Endothelial cell of umbilical vein (primary cell): Measurements from ENCODE around the gene CHL1. TPM values are rescaled to one million over a fixed set of nuclear protein-coding genes. Genes with fewer than 3 reads are reported as not detected.

Experiments used
- BruUV-seq: library from RNA; stranded (reverse); fragments of 400-500 nt; replicated peaks from 2 replicates; lab custom pipeline; 2021; lab: Mats Ljungman, UMichigan
- CTCF ChIA-PET: fragments of 300-600, 350-600 bp; sonication (Branson Sonifier 250); formaldehyde crosslinking; loops from one replicate; lab custom pipeline; 2021; ENCODE audit warnings: antibody characterized with exemption, inconsistent platforms; lab: Charles Lee
- POLR2A ChIA-PET: fragments of 300-600, 350-600 bp; sonication (Branson Sonifier 250); formaldehyde crosslinking; loops from one replicate; lab custom pipeline; 2021; ENCODE audit warnings: antibody characterized with exemption, inconsistent platforms; lab: Charles Lee
- DNase-seq: peaks from one replicate; pipeline ENCODE4 v3.0.0-alpha.2; 2011; ENCODE audit warnings: low read depth, low spot score
- FAIRE-seq: peaks from 2 replicates; lab custom pipeline; 2011; peaks lifted over from hg19 to GRCh38; lab: Jason Lieb, UNC
- H2AFZ ChIP-seq: 2 replicates; pipeline ENCODE4 v1.6.0; 2012; ENCODE audit warnings: low read depth, low read length, control low read depth, inconsistent platforms
- H3K27ac ChIP-seq: 2 replicates; pipeline ENCODE4 v1.5.1; 2011; ENCODE audit warnings: low read depth, mild to moderate bottlenecking, control low read depth, low read length, moderate library complexity; ENCODE audit not compliant: insufficient read depth
- H3K27me3 ChIP-seq, 2 experiments: 2 replicates each; pipeline versions ENCODE4 v1.6.0 to v1.6.1; 2011; ENCODE audit warnings: low read length in 2 of 2, mixed read lengths in 1 of 2; ENCODE audit not compliant: control insufficient read depth in 2 of 2, insufficient read depth in 2 of 2
- H3K36me3 ChIP-seq, 2 experiments: 2 replicates in 1 of 2; 3 replicates in 1 of 2; pipeline ENCODE4 v1.5.1; 2011; ENCODE audit warnings: low read length in 2 of 2, mild to moderate bottlenecking in 1 of 2, moderate library complexity in 1 of 2; ENCODE audit not compliant: control insufficient read depth in 2 of 2, insufficient read depth in 2 of 2; ENCODE audit errors: extremely low read depth in 1 of 2
- H3K4me1 ChIP-seq: 3 replicates; pipeline ENCODE4 v1.5.1; 2011; ENCODE audit warnings: mild to moderate bottlenecking, low read length; ENCODE audit not compliant: control insufficient read depth, insufficient read depth; ENCODE audit errors: extremely low read depth
- H3K4me2 ChIP-seq: 2 replicates; pipeline ENCODE4 v1.6.1; 2011; ENCODE audit warnings: low read length, control low read depth, mixed read lengths; ENCODE audit not compliant: insufficient read depth
- H3K4me3 ChIP-seq, 3 experiments: fragments of 200-600 bp in 1 of 3; sonication (generic), shearing (Covaris generic) in 1 of 3; replicated peaks in 1 of 3; 2 replicates each; pipeline ENCODE4 v1.5.1; 2011 to 2016; ENCODE audit warnings: control low read depth in 3 of 3, low read length in 3 of 3, mild to moderate bottlenecking in 2 of 3, inconsistent platforms in 1 of 3, low read depth in 1 of 3, moderate library complexity in 1 of 3; ENCODE audit not compliant: insufficient read depth in 1 of 3
- H3K79me2 ChIP-seq: 2 replicates; pipeline ENCODE4 v1.6.0; 2012; ENCODE audit warnings: low read length, inconsistent platforms; ENCODE audit not compliant: control insufficient read depth, insufficient read depth
- H3K9ac ChIP-seq: replicated peaks from 2 replicates; pipeline ENCODE3; 2011; ENCODE audit warnings: low read length, control low read depth; ENCODE audit not compliant: insufficient read depth; ENCODE audit errors: extremely low read depth
- H3K9me1 ChIP-seq: replicated peaks from 3 replicates; pipeline ENCODE4 v1.6.0; 2011; ENCODE audit warnings: mild to moderate bottlenecking, low read length; ENCODE audit not compliant: control insufficient read depth, insufficient read depth; ENCODE audit errors: extremely low read depth
- H3K9me3 ChIP-seq: replicated peaks from 2 replicates; pipeline ENCODE4 v1.5.1; 2012; ENCODE audit warnings: low read length, inconsistent platforms; ENCODE audit not compliant: control insufficient read depth, insufficient read depth
- H4K20me1 ChIP-seq: replicated peaks from 2 replicates; pipeline ENCODE3; 2011; ENCODE audit warnings: mild to moderate bottlenecking, low read length; ENCODE audit not compliant: control insufficient read depth, insufficient read depth; ENCODE audit errors: extremely low read depth
- CTCF ChIP-seq, 2 donors: IDR thresholded peaks; 1 replicate in 1 of 2; 2 replicates in 1 of 2; pipeline ENCODE4 v1.5.1; 2011; ENCODE audit warnings: low read length in 2 of 2, mild to moderate bottlenecking in 2 of 2, moderate library complexity in 2 of 2, control low read depth in 1 of 2, inconsistent platforms in 1 of 2, low read depth in 1 of 2; ENCODE audit not compliant: insufficient read depth in 1 of 2; ENCODE audit errors: extremely low read depth in 1 of 2
- EZH2 ChIP-seq: IDR thresholded peaks from 2 replicates; pipeline ENCODE4 v1.6.1; 2012; ENCODE audit warnings: borderline replicate concordance, low read depth, mild to moderate bottlenecking, moderate library complexity, low read length, inconsistent platforms; ENCODE audit not compliant: severe bottlenecking
- FOS ChIP-seq: IDR thresholded peaks from 2 replicates; pipeline ENCODE4 v1.6.1; 2011; ENCODE audit warnings: mild to moderate bottlenecking, low read length, moderate library complexity, borderline replicate concordance; ENCODE audit not compliant: insufficient read depth
- GATA2 ChIP-seq: IDR thresholded peaks from 2 replicates; pipeline ENCODE4 v1.7.0; 2011; ENCODE audit warnings: low read depth, mild to moderate bottlenecking, moderate library complexity, mixed read lengths, low read length; ENCODE audit not compliant: insufficient read length, insufficient read depth
- JUN ChIP-seq: IDR thresholded peaks from 2 replicates; pipeline ENCODE4 v1.6.1; 2011; ENCODE audit warnings: borderline replicate concordance, low read depth; ENCODE audit not compliant: insufficient read length, insufficient read depth
- MYC ChIP-seq: IDR thresholded peaks from one replicate; pipeline ENCODE4 v1.6.1; 2011; ENCODE audit warnings: mild to moderate bottlenecking, low read depth, low read length
- POLR2A ChIP-seq: IDR thresholded peaks from 2 replicates; pipeline ENCODE4 v1.6.1; 2012; ENCODE audit warnings: low read depth, mild to moderate bottlenecking, control low read depth, low read length
- POLR2AphosphoS5 ChIP-seq: IDR thresholded peaks from 2 replicates; pipeline ENCODE4 v1.6.1; 2012; ENCODE audit warnings: low read depth, mild to moderate bottlenecking, control low read depth, low read length, moderate library complexity; ENCODE audit not compliant: insufficient read depth
- dilution Hi-C: fragments of 300-500 bp; cut with MboI; formaldehyde crosslinking; loops from one replicate; pipeline ENCODE4 v1.15.0; 2019; ENCODE audit warnings: low sequenced_read_pairs; ENCODE audit not compliant: extremely low pct_ligation_motif_present
- intact Hi-C: fragments of 100-400 bp; cut with micrococcal nuclease; formaldehyde crosslinking; loops from one replicate; pipeline ENCODE4 v1.10.0; 2022
- polyA plus RNA-seq, 4 experiments: library from polyadenylated mRNA; depleted of rRNA in 3 of 4; stranded (reverse) in 3 of 4; unstranded in 1 of 4; fragments of >200 nt; gene quantifications; 2 replicates each; pipeline versions ENCODE4 v1.2.1 to v1.2.3, GENCODE V29; 2011 to 2012; ENCODE audit warnings: missing spikeins in 1 of 4
- total RNA-seq: library from RNA; stranded (reverse); gene quantifications from 2 replicates; pipeline ENCODE4 v1.2.3, GENCODE V29; 2021

Gene CHL1
- total and polyA plus RNA-seq, 2 donors (not counting 3 experiments of a cell fraction or from before 2014, with no cell fraction given), result not detected

GRCh38 chr3:353191-353739, 156.7 kb downstream of the CHL1 start:
- no peak overlapping the region for H3K4me3 ChIP-seq
- H3K4me2 ChIP-seq, result no peak overlapping the region
- no peak for DNase-seq
- FAIRE-seq, result no peak
- H4K20me1 ChIP-seq, result no peaks in the 10 kb centered on the region
- ChIA-PET POLR2A (no interaction called here), CTCF (interaction anchor here (1.8 kb wide), 1 partner anchor 10 kb away, joined by 5 read pairs; no protein-coding TSS in a partner anchor)
- H3K9me3 ChIP-seq, result no peaks in the 10 kb centered on the region
- no peaks in the 10 kb centered on the region for H3K4me1 ChIP-seq
- no peak overlapping the region for H3K27ac ChIP-seq
- H3K9ac ChIP-seq, result no peak overlapping the region
- dilution Hi-C loops, result no loop called here
- no peaks in the 10 kb centered on the region for H3K36me3 ChIP-seq
- intact Hi-C loops, result no loop called here
- H3K9me1 ChIP-seq, result no peaks in the 10 kb centered on the region
- H3K27me3 ChIP-seq, result no peaks in the 10 kb centered on the region
- H3K79me2 ChIP-seq, result no peaks in the 10 kb centered on the region
- BruUV-seq, result no TSS peak
- no peak overlapping the region for H2AFZ ChIP-seq
- TF ChIP-seq POLR2A (no peak), GATA2 (no peak), JUN (no peak), FOS (no peak), MYC (no peak), EZH2 (no peak), POLR2AphosphoS5 (no peak), CTCF (IDR thresholded peaks at IDR 0.05; ENCODE audit: extremely low read depth in 1 of 2, insufficient read depth in 1 of 2, low read depth in 1 of 2, low read length in 2 of 2) (no peak)
